B cell (primary cell): ENCODE data around the gene CPSF2. TPM values are rescaled to one million over a fixed set of nuclear protein-coding genes. Genes with fewer than 3 reads are reported as not detected.

ENCODE experiments used
- ATAC-seq: fragments of 200-7000 bp; cut with Tn5 transposase; one replicate; pipeline ENCODE4 v1.10.0; 2021; ENCODE audit warnings: low read depth, mild to moderate bottlenecking, moderate number of reproducible peaks, moderate library complexity
- CTCF ChIA-PET: fragments of 350-600 bp; sonication (Branson Sonifier 250); formaldehyde crosslinking; loops from one replicate; lab custom pipeline; 2021; ENCODE audit warnings: antibody characterized with exemption, inconsistent platforms; lab: Charles Lee
- POLR2A ChIA-PET: fragments of 350-600 bp; sonication (Branson Sonifier 250); formaldehyde crosslinking; loops from one replicate; lab custom pipeline; 2021; ENCODE audit warnings: antibody characterized with exemption; lab: Charles Lee
- DNase-seq: peaks from one replicate; pipeline ENCODE4 v3.0.0; 2013
- H2AFZ ChIP-seq: 2 replicates; pipeline ENCODE4 v1.6.1; 2012; ENCODE audit warnings: mild to moderate bottlenecking, low read depth, low read length; ENCODE audit not compliant: insufficient read depth, poor library complexity, severe bottlenecking
- H3K27ac ChIP-seq, 2 donors: 1 replicate in 1 of 2; 2 replicates in 1 of 2; pipeline ENCODE4 v1.5.1; 2012 to 2013; ENCODE audit warnings: low read length in 2 of 2, mild to moderate bottlenecking in 2 of 2, moderate library complexity in 1 of 2
- H3K27me3 ChIP-seq, 4 experiments: fragments of 200-600 bp in 1 of 4; sonication (generic) in 1 of 4; replicated peaks in 1 of 4; 1 replicate in 2 of 4; 2 replicates in 2 of 4; pipeline versions ENCODE4 v1.6.1 to v1.7.0; 2013 to 2016; ENCODE audit warnings: low read length in 3 of 4, mild to moderate bottlenecking in 2 of 4, mixed read lengths in 1 of 4, moderate library complexity in 1 of 4; ENCODE audit not compliant: insufficient read depth in 4 of 4, control insufficient read depth in 3 of 4; ENCODE audit errors: control extremely low read depth in 1 of 4
- H3K36me3 ChIP-seq, 2 experiments: replicated peaks in 1 of 2; 1 replicate in 1 of 2; 2 replicates in 1 of 2; pipeline versions ENCODE4 v1.6.1 to v1.7.1; 2013; ENCODE audit warnings: low read length in 1 of 2; ENCODE audit not compliant: insufficient read depth in 2 of 2, control insufficient read depth in 1 of 2; ENCODE audit errors: control extremely low read depth in 1 of 2, extremely low read depth in 1 of 2
- H3K4me1 ChIP-seq, 2 donors: fragments of 200-600 bp in 1 of 2; sonication (generic) in 1 of 2; 1 replicate in 1 of 2; 2 replicates in 1 of 2; pipeline versions ENCODE4 v1.5.1 to v1.6.1; 2013 to 2017; ENCODE audit warnings: low read length in 2 of 2; ENCODE audit not compliant: control insufficient read depth in 2 of 2, insufficient read depth in 2 of 2
- H3K4me2 ChIP-seq: replicated peaks from 2 replicates; pipeline ENCODE3; 2012; ENCODE audit warnings: mild to moderate bottlenecking, low read depth, low read length; ENCODE audit not compliant: poor library complexity, severe bottlenecking
- H3K4me3 ChIP-seq, 5 experiments: fragments of 200-600 bp in 1 of 5; sonication (generic) in 1 of 5; 1 replicate in 3 of 5; 2 replicates in 2 of 5; pipeline versions ENCODE4 v1.5.1 to v1.7.0; 2011 to 2016; ENCODE audit warnings: low read length in 4 of 5, mild to moderate bottlenecking in 4 of 5, low read depth in 2 of 5, control low read depth in 1 of 5, moderate library complexity in 1 of 5; ENCODE audit not compliant: insufficient read depth in 1 of 5; ENCODE audit errors: control extremely low read depth in 1 of 5, extremely low read depth in 1 of 5
- H3K79me2 ChIP-seq: fragments of 200-600 bp; sonication (generic); one replicate; pipeline ENCODE4 v1.6.0; 2016; ENCODE audit warnings: low read length; ENCODE audit not compliant: control insufficient read depth, insufficient read depth
- H3K9ac ChIP-seq: fragments of 200-600 bp; sonication (generic); 2 replicates; pipeline ENCODE4 v1.6.1; 2017; ENCODE audit warnings: mild to moderate bottlenecking, low read length, moderate library complexity
- H3K9me3 ChIP-seq, 3 donors: one replicate each; pipeline versions ENCODE4 v1.6.1 to v1.7.1; 2013; ENCODE audit warnings: low read length in 2 of 3; ENCODE audit not compliant: control insufficient read depth in 2 of 3, insufficient read depth in 1 of 3; ENCODE audit errors: control extremely low read depth in 1 of 3
- H4K20me1 ChIP-seq: 2 replicates; pipeline ENCODE4 v1.6.0; 2012; ENCODE audit warnings: mild to moderate bottlenecking, low read length; ENCODE audit not compliant: insufficient read depth, control insufficient read depth, poor library complexity, severe bottlenecking
- H3K27ac Mint-ChIP-seq: one replicate; pipeline ENCODE4 v1.8.0; 2021; ENCODE audit warnings: mixed read lengths
- H3K27me3 Mint-ChIP-seq: one replicate; pipeline ENCODE4 v1.8.0; 2021; ENCODE audit warnings: mixed read lengths
- H3K4me1 Mint-ChIP-seq: one replicate; pipeline ENCODE4 v1.8.0; 2021; ENCODE audit warnings: mixed read lengths
- H3K4me3 Mint-ChIP-seq: one replicate; pipeline ENCODE4 v1.8.0; 2021; ENCODE audit warnings: mixed read lengths
- H3K9me3 Mint-ChIP-seq: one replicate; pipeline ENCODE4 v1.8.0; 2022; ENCODE audit warnings: mixed read lengths; ENCODE audit not compliant: insufficient read depth
- CTCF ChIP-seq: fragments of 200-600 bp; IDR thresholded peaks from one replicate; pipeline ENCODE4 v1.8.0; 2022; ENCODE audit warnings: antibody characterized with exemption, mild to moderate bottlenecking
- EZH2 ChIP-seq: IDR thresholded peaks from 2 replicates; pipeline ENCODE4 v1.6.1; 2012; ENCODE audit warnings: borderline replicate concordance, low read depth, mild to moderate bottlenecking, moderate library complexity, low read length; ENCODE audit not compliant: insufficient read depth, poor library complexity, severe bottlenecking
- WGBS: methylation state at CpG from one replicate; pipeline ENCODE4 v1.1.5; 2013; ENCODE audit warnings: missing lambda C conversion rate; ENCODE audit not compliant: insufficient coverage; 5-methylcytosine and 5-hydroxymethylcytosine counted together
- intact Hi-C: fragments of 100-400 bp; cut with micrococcal nuclease; formaldehyde crosslinking; loops from one replicate; pipeline ENCODE4 v1.10.0; 2022
- polyA plus RNA-seq: library from polyadenylated mRNA; depleted of rRNA; stranded (reverse); fragments of >200 nt; gene quantifications from 2 replicates; pipeline ENCODE4 v1.2.3, GENCODE V29; 2012
- total RNA-seq, 2 donors: library from RNA; stranded (reverse); fragments of 120-200 nt in 1 of 2; gene quantifications; 1 replicate in 1 of 2; 2 replicates in 1 of 2; pipeline versions ENCODE4 v1.2.3 to v1.2.4, GENCODE V29; 2013 to 2022

CPSF2 gene
- total and polyA plus RNA-seq, 2 donors (not counting 1 experiment from before 2014, with no cell fraction given) = 5.2 to 42.6 TPM

- Histone ChIP-seq H2AFZ (no peak overlapping the region), H3K4me3 (no peak overlapping the region), H3K4me2 (no peak overlapping the region), H3K9ac (no peak overlapping the region), H3K4me1 (no peaks in the 10 kb centered on the region), H3K36me3 (no peaks in the 10 kb centered on the region), H3K27me3 (peaks cover 0 to 7% (median 0%) of the 10 kb centered on the region in 4 experiments), H3K27ac (no peak overlapping the region), H3K9me3 (peaks cover 0 to 4% (median 0%) of the 10 kb centered on the region in 3 donors), H3K79me2 (no peaks in the 10 kb centered on the region), H4K20me1 (no peaks in the 10 kb centered on the region)
- Mint-ChIP-seq H3K27ac (no peak overlapping the region), H3K9me3 (no peaks in the 10 kb centered on the region), H3K4me1 (no peaks in the 10 kb centered on the region), H3K27me3 (peaks cover 48% of the 10 kb centered on the region), H3K4me3 (no peak overlapping the region)
- intact Hi-C loops = no loop called here
- ATAC-seq (no peak), DNase-seq (no peak)
- CTCF ChIA-PET = no interaction called here
- POLR2A ChIA-PET = interaction anchor here (0.6 kb wide), 1 partner anchor 80 kb away, joined by 5 read pairs; no protein-coding TSS in a partner anchor
- WGBS = 50% methylated on average over 3 of the region's 6 CpGs
- TF ChIP-seq CTCF = no peak
- TF ChIP-seq EZH2 = no peak
These were observed 78.0 kb downstream of the CPSF2 start for GRCh38 chr14:92199763-92200162.

- H3K27me3 ChIP-seq = peaks cover 0 to 9% (median 0%) of the 10 kb centered on the region in 4 experiments
- peaks cover 0 to 8% (median 0%) of the 10 kb centered on the region in 3 donors for H3K9me3 ChIP-seq
- H3K27ac ChIP-seq = no peak overlapping the region
- intact Hi-C loops = no loop called here
- no peak overlapping the region for H3K9ac ChIP-seq
- no peaks in the 10 kb centered on the region for H3K79me2 ChIP-seq
- Mint-ChIP-seq H3K9me3 (no peaks in the 10 kb centered on the region), H3K27ac (no peak overlapping the region), H3K4me3 (no peak overlapping the region), H3K27me3 (peaks cover 46% of the 10 kb centered on the region), H3K4me1 (no peaks in the 10 kb centered on the region)
- 71% methylated on average over 3 of the region's 7 CpGs for WGBS
- no peak overlapping the region for H3K4me2 ChIP-seq
- TF ChIP-seq CTCF = no peak
- no peak for TF ChIP-seq EZH2
- no peak overlapping the region for H2AFZ ChIP-seq
- H3K36me3 ChIP-seq = no peaks in the 10 kb centered on the region
- DNase-seq (no peak), ATAC-seq (no peak)
- H3K4me3 ChIP-seq = no peak overlapping the region
- ChIA-PET POLR2A (no interaction called here), CTCF (no interaction called here)
- no peaks in the 10 kb centered on the region for H3K4me1 ChIP-seq
- H4K20me1 ChIP-seq = no peaks in the 10 kb centered on the region
These were observed 81.3 kb downstream of the CPSF2 start for GRCh38 chr14:92203116-92203515.
